GM18520 (cell line): ENCODE measurements around the gene PAPLN.
A peak's percentile ranks its signal among the peaks of the same experiment; 100 is the strongest.

ENCODE experiments used
- ATAC-seq: cut with Tn5 transposase; IDR thresholded peaks from one replicate; pipeline ENCODE4 v1.9.1; 2021; ENCODE audit not compliant: unreplicated experiment

Gene PAPLN

GRCh38 chr14:73258076-73258475 lies 20.8 kb downstream of the PAPLN start:
- no peak for ATAC-seq

GRCh38 chr14:73258845-73259611 lies 21.7 kb downstream of the PAPLN start:
- ATAC-seq: no peak

- no peak for ATAC-seq
Observed at GRCh38 chr14:73259837-73260236, 22.5 kb downstream of the PAPLN start.

GRCh38 chr14:73260574-73260973 lies 23.3 kb downstream of the PAPLN start:
- ATAC-seq: no peak

- no peak for ATAC-seq
Observed at GRCh38 chr14:73261075-73261474, 23.8 kb downstream of the PAPLN start.

- ATAC-seq: no peak
Observed at GRCh38 chr14:73261520-73262426, 24.5 kb downstream of the PAPLN start.

GRCh38 chr14:73262427-73263183 lies 25.3 kb downstream of the PAPLN start:
- ATAC-seq: no peak

GRCh38 chr14:73263606-73264005 lies 26.3 kb downstream of the PAPLN start:
- ATAC-seq: no peak

- no peak for ATAC-seq
Observed at GRCh38 chr14:73264080-73264884, 27.0 kb downstream of the PAPLN start.

- ATAC-seq: no peak
Observed at GRCh38 chr14:73264885-73265720, 27.8 kb downstream of the PAPLN start.

GRCh38 chr14:73265721-73266046 lies 28.4 kb downstream of the PAPLN start:
- no peak for ATAC-seq

- no peak for ATAC-seq
Observed at GRCh38 chr14:73266317-73266716, 29.0 kb downstream of the PAPLN start.

- no peak for ATAC-seq
Observed at GRCh38 chr14:73267474-73267873, 30.2 kb downstream of the PAPLN start.

GRCh38 chr14:73269729-73270531 lies 32.6 kb downstream of the PAPLN start:
- ATAC-seq: peak; percentile 59

- ATAC-seq: no peak
Observed at GRCh38 chr14:73272393-73272792, 35.1 kb downstream of the PAPLN start.

- ATAC-seq: no peak
Observed at GRCh38 chr14:73273799-73274198, 36.5 kb downstream of the PAPLN start.

GRCh38 chr14:73276836-73277235 lies 39.5 kb downstream of the PAPLN start:
- ATAC-seq: no peak

- ATAC-seq: no peak
Observed at GRCh38 chr14:73277376-73277775, 40.1 kb downstream of the PAPLN start.

- no peak for ATAC-seq
Observed at GRCh38 chr14:73280903-73281302, 43.6 kb downstream of the PAPLN start.
